Measurements from ENCODE around the gene GPR31.
"Not testable (repeated sequence)": the region's sequence is repeated elsewhere in the genome, so short reads cannot be mapped to it uniquely, and the experiment has no call there.

GPR31 gene

GRCh38 chr6:167181351-167181750, 23.6 kb upstream of the GPR31 start:
- not testable (repeated sequence) for H3F3A ChIP-seq (ENCODE audit: insufficient read depth); H4K20me1 ChIP-seq (ENCODE audit: low read depth, low read length); H3K27me3 ChIP-seq (ENCODE audit: low read length); H3K79me2 ChIP-seq (ENCODE audit: insufficient read depth, low read length); H3K4me2 ChIP-seq (ENCODE audit: low read depth, low read length, poor library complexity, severe bottlenecking); H3K9me2 ChIP-seq (replicated peaks; ENCODE audit: insufficient read depth, low read length); H3K9me3 ChIP-seq (ENCODE audit: insufficient read depth, low read length); H3K9ac ChIP-seq (ENCODE audit: low read length); H3K27ac ChIP-seq (ENCODE audit: low read depth, low read length); H3K36me3 ChIP-seq (ENCODE audit: low read length); H2AFZ ChIP-seq (ENCODE audit: low read depth, low read length, severe bottlenecking); H3K4me3 ChIP-seq (ENCODE audit: insufficient read depth, low read length, poor library complexity, severe bottlenecking)

GRCh38 chr6:167180086-167180485, 22.3 kb upstream of the GPR31 start:
- H3K4me3 ChIP-seq (ENCODE audit: insufficient read depth, low read length, poor library complexity, severe bottlenecking); H3K79me2 ChIP-seq (ENCODE audit: insufficient read depth, low read length); H2AFZ ChIP-seq (ENCODE audit: low read depth, low read length, severe bottlenecking); H3F3A ChIP-seq (ENCODE audit: insufficient read depth); H3K4me2 ChIP-seq (ENCODE audit: low read depth, low read length, poor library complexity, severe bottlenecking); H3K9me2 ChIP-seq (replicated peaks; ENCODE audit: insufficient read depth, low read length); H3K9me3 ChIP-seq (ENCODE audit: insufficient read depth, low read length); H4K20me1 ChIP-seq (ENCODE audit: low read depth, low read length); H3K27ac ChIP-seq (ENCODE audit: low read depth, low read length); H3K27me3 ChIP-seq (ENCODE audit: low read length); H3K36me3 ChIP-seq (ENCODE audit: low read length); H3K9ac ChIP-seq (ENCODE audit: low read length): not testable (repeated sequence)

DNA sequence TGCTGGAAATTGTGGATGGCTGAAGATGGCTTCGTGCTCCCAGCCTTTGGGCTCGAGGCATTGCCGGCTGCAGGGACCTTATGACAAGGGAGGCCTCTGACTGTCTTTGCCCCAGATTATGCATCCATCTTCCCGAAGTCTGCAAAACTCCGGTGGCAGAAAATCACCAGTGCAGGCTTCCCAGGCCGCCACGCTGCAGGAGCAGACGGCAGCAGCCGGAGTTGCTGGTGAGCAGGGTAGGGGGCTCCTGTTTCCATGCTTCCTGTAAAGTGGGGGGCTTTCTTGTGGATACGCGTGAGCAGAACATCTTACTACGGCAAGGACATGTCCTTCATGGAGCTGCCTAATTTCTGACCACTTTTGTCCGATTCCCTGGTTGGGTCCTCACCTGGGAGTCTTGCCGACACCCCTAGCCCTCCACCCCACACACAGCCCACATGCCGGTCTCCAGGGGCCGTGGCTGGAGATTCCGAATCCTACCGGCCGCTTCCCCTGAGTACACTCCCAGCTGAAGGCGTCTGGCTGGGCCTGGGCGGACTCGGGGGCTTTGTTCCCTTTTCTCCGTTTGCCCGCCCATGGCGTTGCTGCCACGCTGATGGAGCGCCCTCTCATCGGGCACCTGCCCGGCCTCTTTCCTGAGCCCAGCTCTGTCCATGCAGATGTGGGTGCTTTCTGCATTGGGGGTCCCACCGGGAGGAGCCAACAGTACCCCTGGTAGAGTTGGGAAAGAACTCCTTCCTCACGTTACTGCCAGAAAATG, 21.3 kb upstream of the GPR31 start:
- H4K20me1 ChIP-seq (ENCODE audit: low read depth, low read length); H3K4me3 ChIP-seq (ENCODE audit: insufficient read depth, low read length, poor library complexity, severe bottlenecking); H3K9ac ChIP-seq (ENCODE audit: low read length); H3K4me2 ChIP-seq (ENCODE audit: low read depth, low read length, poor library complexity, severe bottlenecking); H3K9me3 ChIP-seq (ENCODE audit: insufficient read depth, low read length); H3K9me2 ChIP-seq (replicated peaks; ENCODE audit: insufficient read depth, low read length); H2AFZ ChIP-seq (ENCODE audit: low read depth, low read length, severe bottlenecking); H3K27ac ChIP-seq (ENCODE audit: low read depth, low read length); H3K36me3 ChIP-seq (ENCODE audit: low read length); H3K79me2 ChIP-seq (ENCODE audit: insufficient read depth, low read length); H3K27me3 ChIP-seq (ENCODE audit: low read length); H3F3A ChIP-seq (ENCODE audit: insufficient read depth): not testable (repeated sequence)

GRCh38 chr6:167177271-167177670, 19.5 kb upstream of the GPR31 start:
- not testable (repeated sequence) for H3K79me2 ChIP-seq (ENCODE audit: insufficient read depth, low read length); H3K9me2 ChIP-seq (replicated peaks; ENCODE audit: insufficient read depth, low read length); H3K27ac ChIP-seq (ENCODE audit: low read depth, low read length); H2AFZ ChIP-seq (ENCODE audit: low read depth, low read length, severe bottlenecking); H3K9me3 ChIP-seq (ENCODE audit: insufficient read depth, low read length); H3K4me2 ChIP-seq (ENCODE audit: low read depth, low read length, poor library complexity, severe bottlenecking); H3K4me3 ChIP-seq (ENCODE audit: insufficient read depth, low read length, poor library complexity, severe bottlenecking); H4K20me1 ChIP-seq (ENCODE audit: low read depth, low read length); H3K36me3 ChIP-seq (ENCODE audit: low read length); H3K9ac ChIP-seq (ENCODE audit: low read length); H3F3A ChIP-seq (ENCODE audit: insufficient read depth); H3K27me3 ChIP-seq (ENCODE audit: low read length)

DNA sequence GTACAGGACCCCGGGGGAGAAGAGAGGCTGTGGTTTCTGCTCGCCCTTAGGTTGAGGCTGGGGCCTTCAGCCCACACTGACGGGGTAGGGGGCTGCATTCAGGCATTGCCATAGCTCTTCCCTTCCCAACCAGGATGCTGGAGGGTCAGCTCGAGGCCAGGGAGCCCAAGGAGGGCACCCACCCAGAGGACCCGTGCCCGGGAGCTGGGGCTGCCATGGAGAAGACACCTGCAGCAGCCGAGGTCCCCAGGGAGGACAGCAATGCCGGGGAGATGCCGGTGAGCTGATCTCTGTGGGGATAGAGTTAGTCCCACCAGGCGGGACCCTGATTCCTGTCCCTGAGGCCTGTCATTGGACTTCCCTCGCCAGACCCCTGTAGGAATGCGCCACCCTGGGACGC, 14.2 kb upstream of the GPR31 start:
- not testable (repeated sequence) for H3K36me3 ChIP-seq (ENCODE audit: low read length); H3K4me2 ChIP-seq (ENCODE audit: low read depth, low read length, poor library complexity, severe bottlenecking); H3K79me2 ChIP-seq (ENCODE audit: insufficient read depth, low read length); H3K27me3 ChIP-seq (ENCODE audit: low read length); H3K9me3 ChIP-seq (ENCODE audit: insufficient read depth, low read length); H3K9ac ChIP-seq (ENCODE audit: low read length); H3K27ac ChIP-seq (ENCODE audit: low read depth, low read length); H3K9me2 ChIP-seq (replicated peaks; ENCODE audit: insufficient read depth, low read length); H4K20me1 ChIP-seq (ENCODE audit: low read depth, low read length); H2AFZ ChIP-seq (ENCODE audit: low read depth, low read length, severe bottlenecking); H3F3A ChIP-seq (ENCODE audit: insufficient read depth); H3K4me3 ChIP-seq (ENCODE audit: insufficient read depth, low read length, poor library complexity, severe bottlenecking)

DNA sequence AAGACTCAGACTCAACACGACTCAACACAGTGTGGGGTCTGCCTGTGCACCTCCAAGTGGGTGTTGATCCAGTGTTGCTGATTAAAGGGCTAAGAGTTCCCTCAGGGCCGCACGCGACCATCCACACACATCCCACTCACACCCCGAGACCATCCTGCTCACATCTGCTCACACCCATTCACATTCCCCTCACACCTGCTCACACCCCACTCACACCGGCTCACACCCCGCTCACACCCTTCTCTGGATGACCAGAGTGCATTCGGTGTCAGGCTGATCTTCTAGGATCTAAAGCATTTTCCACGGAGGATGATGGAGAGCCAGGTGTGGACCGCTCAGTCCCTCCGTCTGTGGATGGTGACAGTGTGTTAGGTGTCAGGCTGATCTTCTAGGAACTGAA, 13.5 kb upstream of the GPR31 start:
- H3K27ac ChIP-seq (ENCODE audit: low read depth, low read length); H3K9me3 ChIP-seq (ENCODE audit: insufficient read depth, low read length); H3K4me3 ChIP-seq (ENCODE audit: insufficient read depth, low read length, poor library complexity, severe bottlenecking); H3K36me3 ChIP-seq (ENCODE audit: low read length); H4K20me1 ChIP-seq (ENCODE audit: low read depth, low read length); H3K79me2 ChIP-seq (ENCODE audit: insufficient read depth, low read length); H3K4me2 ChIP-seq (ENCODE audit: low read depth, low read length, poor library complexity, severe bottlenecking); H2AFZ ChIP-seq (ENCODE audit: low read depth, low read length, severe bottlenecking); H3F3A ChIP-seq (ENCODE audit: insufficient read depth); H3K9ac ChIP-seq (ENCODE audit: low read length); H3K9me2 ChIP-seq (replicated peaks; ENCODE audit: insufficient read depth, low read length); H3K27me3 ChIP-seq (ENCODE audit: low read length): not testable (repeated sequence)

DNA sequence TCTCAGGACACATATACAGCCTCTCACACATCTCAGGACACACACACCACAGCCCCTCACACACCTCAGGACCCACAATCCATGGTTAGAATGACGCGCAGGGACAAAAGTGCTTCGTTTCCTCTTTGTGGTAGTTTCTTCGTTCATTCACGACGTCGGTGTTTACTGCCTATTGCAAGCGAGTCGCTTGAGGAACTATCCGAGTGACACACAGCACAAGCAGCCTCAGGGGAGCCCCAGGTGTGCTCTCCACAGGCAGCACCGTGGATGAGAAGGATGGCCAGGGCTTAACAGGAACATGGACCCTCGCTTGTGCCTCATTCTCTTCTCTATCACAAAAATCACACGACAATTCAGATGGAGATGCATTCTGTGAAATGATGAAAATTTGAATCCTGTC, 12.1 kb upstream of the GPR31 start:
- not testable (repeated sequence) for H3K36me3 ChIP-seq (ENCODE audit: low read length); H2AFZ ChIP-seq (ENCODE audit: low read depth, low read length, severe bottlenecking); H3K4me2 ChIP-seq (ENCODE audit: low read depth, low read length, poor library complexity, severe bottlenecking); H3K27me3 ChIP-seq (ENCODE audit: low read length); H3K79me2 ChIP-seq (ENCODE audit: insufficient read depth, low read length); H3K9me3 ChIP-seq (ENCODE audit: insufficient read depth, low read length); H3K4me3 ChIP-seq (ENCODE audit: insufficient read depth, low read length, poor library complexity, severe bottlenecking); H3K27ac ChIP-seq (ENCODE audit: low read depth, low read length); H3K9ac ChIP-seq (ENCODE audit: low read length); H3F3A ChIP-seq (ENCODE audit: insufficient read depth); H4K20me1 ChIP-seq (ENCODE audit: low read depth, low read length); H3K9me2 ChIP-seq (replicated peaks; ENCODE audit: insufficient read depth, low read length)

DNA sequence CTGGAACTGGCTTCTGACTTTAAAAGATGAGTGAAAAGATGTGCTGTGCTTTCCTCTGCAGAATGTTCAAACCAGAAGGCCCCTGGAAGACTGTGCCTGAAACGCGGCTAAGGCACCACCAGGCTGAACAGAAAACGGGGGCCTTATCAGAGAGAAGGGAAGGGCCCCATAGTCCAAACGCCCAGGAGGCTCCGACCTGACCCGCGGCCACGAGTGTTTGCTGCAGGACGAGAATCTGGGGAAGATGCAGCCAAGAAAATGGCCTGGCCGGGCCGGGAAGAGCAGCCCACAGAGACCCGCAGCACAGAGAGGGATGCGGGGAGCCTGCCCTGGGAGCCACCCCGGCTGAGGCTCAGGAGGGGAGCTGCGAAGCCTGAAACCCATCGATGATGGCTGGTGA, 10.5 kb upstream of the GPR31 start:
- not testable (repeated sequence) for H3K79me2 ChIP-seq (ENCODE audit: insufficient read depth, low read length); H3K9me3 ChIP-seq (ENCODE audit: insufficient read depth, low read length); H3K9me2 ChIP-seq (replicated peaks; ENCODE audit: insufficient read depth, low read length); H3K4me2 ChIP-seq (ENCODE audit: low read depth, low read length, poor library complexity, severe bottlenecking); H3K4me3 ChIP-seq (ENCODE audit: insufficient read depth, low read length, poor library complexity, severe bottlenecking); H3K27me3 ChIP-seq (ENCODE audit: low read length); H3F3A ChIP-seq (ENCODE audit: insufficient read depth); H3K36me3 ChIP-seq (ENCODE audit: low read length); H3K9ac ChIP-seq (ENCODE audit: low read length); H2AFZ ChIP-seq (ENCODE audit: low read depth, low read length, severe bottlenecking); H3K27ac ChIP-seq (ENCODE audit: low read depth, low read length); H4K20me1 ChIP-seq (ENCODE audit: low read depth, low read length)

Data from SU-DHL-6 (cell line).